Measurements from ENCODE around the gene PSME1.

- TF ChIP-seq CTCF (IDR thresholded peaks at IDR 0.05; ENCODE audit: low read length): no peak
- TF ChIP-seq EZH2 (optimal IDR thresholded peaks at IDR 0.05; ENCODE audit: low read depth, low read length): no peak
Measured at GRCh38 chr14:24159777-24160498, 23.9 kb downstream of the PSME1 start.

Measured in MM.1S (cell line).